Testis (tissue), 2 donors: ENCODE data around the gene PAK6.

ENCODE experiments used
- CTCF ChIP-seq, 3 experiments: fragments of 450-650 bp in 2 of 3; fragments of 200-600 bp in 1 of 3; sonication (generic) in 1 of 3; IDR thresholded peaks; one replicate each; pipeline ENCODE4 v1.5.1; 2016 to 2019; ENCODE audit warnings: antibody characterized with exemption in 3 of 3, mild to moderate bottlenecking in 2 of 3, moderate library complexity in 1 of 3
- POLR2A ChIP-seq: fragments of 450-650 bp; IDR thresholded peaks from one replicate; pipeline ENCODE4 v1.6.1; 2017; ENCODE audit warnings: antibody characterized with exemption, mild to moderate bottlenecking, moderate library complexity

- no peak for TF ChIP-seq CTCF (IDR thresholded peaks at IDR 0.05)
- TF ChIP-seq POLR2A: no peak
Measured at GRCh38 chr15:40317580-40317979, 78.7 kb downstream of the PAK6 start.
